ENCODE measurements around the gene RASGEF1C.

RASGEF1C gene

DNA sequence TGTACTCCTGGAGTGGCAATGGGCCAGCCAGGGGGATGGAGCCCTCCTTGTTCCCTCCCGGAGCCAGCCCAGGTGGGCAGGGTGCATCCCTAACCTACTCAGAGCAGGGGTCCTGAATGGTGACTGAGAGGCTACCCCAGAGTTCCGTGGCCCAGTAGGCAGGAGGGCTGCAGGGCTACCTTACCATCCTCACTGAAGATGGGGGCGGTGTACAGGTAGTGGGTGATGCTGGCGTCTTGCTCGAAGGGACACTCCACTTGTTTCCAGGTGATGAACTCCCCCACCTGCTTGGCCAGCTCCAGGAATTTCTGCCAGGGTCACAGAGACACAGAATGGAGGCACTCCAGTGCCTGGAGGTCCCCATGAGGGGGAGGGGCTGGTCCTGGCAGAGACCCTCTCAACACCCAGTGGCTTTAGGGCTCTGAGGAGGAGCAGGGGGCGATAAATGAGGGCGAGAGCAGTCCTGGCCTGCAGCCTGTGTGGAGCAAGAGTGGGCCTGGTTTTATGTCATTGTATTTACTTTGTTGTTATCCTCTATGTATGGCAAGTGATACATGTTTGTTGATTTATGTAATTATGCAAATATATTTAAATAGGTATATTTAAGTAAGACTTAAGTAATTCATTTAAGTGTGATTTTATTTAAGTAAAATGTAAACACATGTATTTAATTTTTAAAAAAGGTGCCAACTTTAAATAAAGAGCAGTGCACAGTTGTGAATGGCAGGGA, 97.6 kb downstream of the RASGEF1C start:
- H3K9me3 ChIP-seq (ENCODE audit: control insufficient read depth, insufficient read depth, low read depth, low read length) = no peaks in the 10 kb centered on the region
- H3K4me1 ChIP-seq (ENCODE audit: control insufficient read depth, insufficient read depth, low read length) = no peaks in the 10 kb centered on the region
- POLR2A ChIA-PET = no interaction called here
- CTCF ChIA-PET = no interaction called here
- no peaks in the 10 kb centered on the region for H3K36me3 ChIP-seq (ENCODE audit: control insufficient read depth in 2 of 2, insufficient read depth in 1 of 2, low read length in 2 of 2)
- H3K4me3 ChIP-seq (ENCODE audit: low read depth, low read length) = no peak overlapping the region
- no peak overlapping the region for H3K27ac ChIP-seq (ENCODE audit: extremely low read depth, low read depth, low read length)
- TF ChIP-seq ZBTB1 (tag by site-specific recombination; IDR thresholded peaks at IDR 0.05) (no peak), ZNF416 (tag by site-specific recombination; IDR thresholded peaks at IDR 0.05) (no peak), ZNF629 (tag by site-specific recombination; IDR thresholded peaks at IDR 0.05) (no peak), ZNF366 (tag by site-specific recombination; conservative IDR thresholded peaks at IDR 0.05) (no peak), ZNF155 (tag by site-specific recombination; IDR thresholded peaks at IDR 0.05) (no peak), ZNF404 (tag by site-specific recombination; IDR thresholded peaks at IDR 0.05) (no peak), ZNF76 (tag by site-specific recombination; IDR thresholded peaks at IDR 0.05; ENCODE audit: borderline replicate concordance, low read depth) (no peak), ZNF394 (tag by site-specific recombination; IDR thresholded peaks at IDR 0.05; ENCODE audit: borderline replicate concordance) (no peak), EGR2 (tag by site-specific recombination; IDR thresholded peaks at IDR 0.05; ENCODE audit: low read depth) (no peak), YY2 (tag by site-specific recombination; IDR thresholded peaks at IDR 0.05) (no peak), ZFP69B (tag by site-specific recombination; IDR thresholded peaks at IDR 0.05) (no peak), ZSCAN23 (tag by site-specific recombination; IDR thresholded peaks at IDR 0.05) (no peak), HOXD13 (CRISPR knock-in tag; IDR thresholded peaks at IDR 0.05; ENCODE audit: borderline replicate concordance) (no peak), OSR2 (tag by site-specific recombination; IDR thresholded peaks at IDR 0.05) (no peak), ZNF114 (tag by site-specific recombination; IDR thresholded peaks at IDR 0.05) (no peak)
- TF ChIP-seq, protein P1, sequence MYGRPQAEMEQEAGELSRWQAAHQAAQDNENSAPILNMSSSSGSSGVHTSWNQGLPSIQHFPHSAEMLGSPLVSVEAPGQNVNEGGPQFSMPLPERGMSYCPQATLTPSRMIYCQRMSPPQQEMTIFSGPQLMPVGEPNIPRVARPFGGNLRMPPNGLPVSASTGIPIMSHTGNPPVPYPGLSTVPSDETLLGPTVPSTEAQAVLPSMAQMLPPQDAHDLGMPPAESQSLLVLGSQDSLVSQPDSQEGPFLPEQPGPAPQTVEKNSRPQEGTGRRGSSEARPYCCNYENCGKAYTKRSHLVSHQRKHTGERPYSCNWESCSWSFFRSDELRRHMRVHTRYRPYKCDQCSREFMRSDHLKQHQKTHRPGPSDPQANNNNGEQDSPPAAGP (tag by site-specific recombination; IDR thresholded peaks at IDR 0.05) = no peak
- TF ChIP-seq, protein P2, sequence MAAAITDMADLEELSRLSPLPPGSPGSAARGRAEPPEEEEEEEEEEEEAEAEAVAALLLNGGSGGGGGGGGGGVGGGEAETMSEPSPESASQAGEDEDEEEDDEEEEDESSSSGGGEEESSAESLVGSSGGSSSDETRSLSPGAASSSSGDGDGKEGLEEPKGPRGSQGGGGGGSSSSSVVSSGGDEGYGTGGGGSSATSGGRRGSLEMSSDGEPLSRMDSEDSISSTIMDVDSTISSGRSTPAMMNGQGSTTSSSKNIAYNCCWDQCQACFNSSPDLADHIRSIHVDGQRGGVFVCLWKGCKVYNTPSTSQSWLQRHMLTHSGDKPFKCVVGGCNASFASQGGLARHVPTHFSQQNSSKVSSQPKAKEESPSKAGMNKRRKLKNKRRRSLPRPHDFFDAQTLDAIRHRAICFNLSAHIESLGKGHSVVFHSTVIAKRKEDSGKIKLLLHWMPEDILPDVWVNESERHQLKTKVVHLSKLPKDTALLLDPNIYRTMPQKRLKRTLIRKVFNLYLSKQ (tag by site-specific recombination; IDR thresholded peaks at IDR 0.05; ENCODE audit: borderline replicate concordance) = no peak

DNA sequence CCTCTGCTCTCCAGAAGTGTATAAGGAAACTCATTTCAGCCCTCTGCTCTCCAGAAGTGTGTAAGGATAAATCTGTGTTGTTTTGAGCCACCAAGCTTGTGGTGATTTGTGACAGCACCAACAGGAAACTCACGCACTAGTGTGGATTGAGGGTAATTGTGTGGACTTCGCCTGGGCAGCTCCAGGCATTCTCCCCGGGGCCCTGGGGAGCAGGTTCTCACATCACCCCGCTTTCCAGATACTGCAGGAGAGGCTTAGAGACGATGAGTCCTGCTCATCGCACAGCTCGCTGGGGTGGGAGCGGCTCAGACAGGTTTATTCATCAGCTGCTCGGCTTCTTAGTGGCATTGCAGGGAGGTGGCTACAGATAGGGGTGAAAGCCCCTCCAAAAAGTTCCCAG, 99.1 kb downstream of the RASGEF1C start:
- CTCF ChIA-PET = interaction anchor here (0.6 to 0.9 kb wide), 2 partner anchors 16 to 184 kb away, joined by 3 to 4 read pairs; no protein-coding TSS in a partner anchor

DNA sequence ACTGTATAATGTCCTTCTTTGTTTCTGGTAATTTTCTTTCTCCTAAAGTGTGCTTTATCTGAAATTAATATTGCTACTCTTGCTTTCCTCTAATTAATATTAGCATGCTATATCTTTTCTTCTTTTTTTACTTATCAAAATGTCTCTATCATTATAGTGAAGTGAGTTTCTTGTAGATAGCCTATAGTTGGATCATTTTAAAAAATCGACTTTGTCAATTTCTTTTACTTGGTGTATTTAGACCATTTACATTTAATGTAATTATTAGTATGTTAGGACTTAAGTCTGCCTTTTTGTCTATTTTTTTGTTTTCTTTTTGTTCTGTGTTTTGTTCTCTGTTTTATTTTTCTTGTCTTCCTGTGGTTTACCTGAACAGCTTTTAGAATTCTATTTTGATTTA, 102.0 kb downstream of the RASGEF1C start:
- no peak overlapping the region for H3K4me3 ChIP-seq (ENCODE audit: low read depth, low read length)
- no peaks in the 10 kb centered on the region for H3K9me3 ChIP-seq (ENCODE audit: control insufficient read depth, insufficient read depth, low read depth, low read length)
- TF ChIP-seq SETDB1 (IDR thresholded peaks at IDR 0.05; ENCODE audit: insufficient read length, low read length) = peak; percentile 94
- no peak for TF ChIP-seq ZNF2 (tag by site-specific recombination; IDR thresholded peaks at IDR 0.05)
- no peak for TF ChIP-seq SP7 (tag by site-specific recombination; IDR thresholded peaks at IDR 0.05)
- TF ChIP-seq ZNF664 (tag by site-specific recombination; IDR thresholded peaks at IDR 0.05) = no peak
- TF ChIP-seq, protein P3, sequence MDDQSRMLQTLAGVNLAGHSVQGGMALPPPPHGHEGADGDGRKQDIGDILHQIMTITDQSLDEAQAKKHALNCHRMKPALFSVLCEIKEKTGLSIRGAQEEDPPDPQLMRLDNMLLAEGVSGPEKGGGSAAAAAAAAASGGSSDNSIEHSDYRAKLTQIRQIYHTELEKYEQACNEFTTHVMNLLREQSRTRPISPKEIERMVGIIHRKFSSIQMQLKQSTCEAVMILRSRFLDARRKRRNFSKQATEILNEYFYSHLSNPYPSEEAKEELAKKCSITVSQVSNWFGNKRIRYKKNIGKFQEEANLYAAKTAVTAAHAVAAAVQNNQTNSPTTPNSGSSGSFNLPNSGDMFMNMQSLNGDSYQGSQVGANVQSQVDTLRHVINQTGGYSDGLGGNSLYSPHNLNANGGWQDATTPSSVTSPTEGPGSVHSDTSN (CRISPR knock-in tag; IDR thresholded peaks at IDR 0.05) = no peak
- POLR2A ChIA-PET = no interaction called here
- H3K36me3 ChIP-seq (ENCODE audit: control insufficient read depth in 2 of 2, insufficient read depth in 1 of 2, low read length in 2 of 2) = no peaks in the 10 kb centered on the region
- H3K4me1 ChIP-seq (ENCODE audit: control insufficient read depth, insufficient read depth, low read length) = no peaks in the 10 kb centered on the region
- no peak overlapping the region for H3K27ac ChIP-seq (ENCODE audit: extremely low read depth, low read depth, low read length)
- CTCF ChIA-PET = interaction anchor here (1.3 kb wide), 1 partner anchor 15 kb away, joined by 4 read pairs; no protein-coding TSS in a partner anchor

More for the DNA sequence above, 99.1 kb downstream of the RASGEF1C start:
- no peaks in the 10 kb centered on the region for H3K36me3 ChIP-seq (ENCODE audit: control insufficient read depth in 2 of 2, insufficient read depth in 1 of 2, low read length in 2 of 2)
- POLR2A ChIA-PET = no interaction called here
- no peak overlapping the region for H3K27ac ChIP-seq (ENCODE audit: extremely low read depth, low read depth, low read length)
- no peak for TF ChIP-seq ZNF175 (tag by site-specific recombination; IDR thresholded peaks at IDR 0.05)
- H3K4me1 ChIP-seq (ENCODE audit: control insufficient read depth, insufficient read depth, low read length) = no peaks in the 10 kb centered on the region
- no peaks in the 10 kb centered on the region for H3K9me3 ChIP-seq (ENCODE audit: control insufficient read depth, insufficient read depth, low read depth, low read length)
- H3K4me3 ChIP-seq (ENCODE audit: low read depth, low read length) = no peak overlapping the region
